Measurements from ENCODE around the gene BRICD5.

BRICD5 gene

DNA sequence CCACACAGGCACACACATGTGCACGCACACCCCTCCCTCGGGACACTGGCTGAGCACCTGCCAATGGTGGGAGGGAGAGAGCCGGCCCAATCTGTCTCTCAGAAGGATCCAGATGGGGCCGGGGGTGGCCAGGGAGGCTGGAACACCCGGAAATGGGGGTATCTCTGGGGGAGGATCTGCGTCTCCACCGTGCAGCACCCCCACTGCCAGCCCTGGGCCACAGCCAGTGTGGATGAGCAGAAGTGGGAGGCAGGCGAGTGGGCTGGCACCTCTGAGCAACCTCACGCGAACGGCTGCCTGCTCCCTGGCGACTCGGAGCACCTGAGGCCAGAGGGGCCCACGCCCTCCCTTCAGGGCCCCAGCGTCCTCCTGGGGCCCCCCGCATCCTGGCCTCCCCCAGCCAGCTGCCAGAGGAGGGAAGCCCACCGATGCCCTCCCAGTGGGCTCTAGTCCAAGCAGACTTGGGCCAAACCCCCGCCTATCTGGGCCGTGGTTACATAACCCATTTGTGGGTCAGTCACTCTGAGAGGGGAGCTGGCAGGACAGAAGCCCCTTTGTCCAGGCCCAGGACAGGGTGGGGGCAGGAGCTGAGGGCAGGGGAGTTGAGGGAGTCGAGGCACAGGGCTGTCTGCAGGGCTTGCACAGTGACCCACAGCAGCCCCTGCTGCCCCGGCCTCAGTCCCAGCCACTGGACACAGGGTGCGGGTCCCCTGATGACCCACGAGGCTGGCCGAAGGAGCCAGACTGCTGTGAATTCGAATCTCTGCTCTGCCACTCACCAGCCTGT is 19.8 kb downstream of the BRICD5 start:
- TF ChIP-seq, protein P1, sequence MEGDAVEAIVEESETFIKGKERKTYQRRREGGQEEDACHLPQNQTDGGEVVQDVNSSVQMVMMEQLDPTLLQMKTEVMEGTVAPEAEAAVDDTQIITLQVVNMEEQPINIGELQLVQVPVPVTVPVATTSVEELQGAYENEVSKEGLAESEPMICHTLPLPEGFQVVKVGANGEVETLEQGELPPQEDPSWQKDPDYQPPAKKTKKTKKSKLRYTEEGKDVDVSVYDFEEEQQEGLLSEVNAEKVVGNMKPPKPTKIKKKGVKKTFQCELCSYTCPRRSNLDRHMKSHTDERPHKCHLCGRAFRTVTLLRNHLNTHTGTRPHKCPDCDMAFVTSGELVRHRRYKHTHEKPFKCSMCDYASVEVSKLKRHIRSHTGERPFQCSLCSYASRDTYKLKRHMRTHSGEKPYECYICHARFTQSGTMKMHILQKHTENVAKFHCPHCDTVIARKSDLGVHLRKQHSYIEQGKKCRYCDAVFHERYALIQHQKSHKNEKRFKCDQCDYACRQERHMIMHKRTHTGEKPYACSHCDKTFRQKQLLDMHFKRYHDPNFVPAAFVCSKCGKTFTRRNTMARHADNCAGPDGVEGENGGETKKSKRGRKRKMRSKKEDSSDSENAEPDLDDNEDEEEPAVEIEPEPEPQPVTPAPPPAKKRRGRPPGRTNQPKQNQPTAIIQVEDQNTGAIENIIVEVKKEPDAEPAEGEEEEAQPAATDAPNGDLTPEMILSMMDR (IDR thresholded peaks at IDR 0.05; ENCODE audit: low read depth, low read length), result no peak
- no peak overlapping the region for H3K4me3 ChIP-seq (ENCODE audit: low read depth, low read length)

DNA sequence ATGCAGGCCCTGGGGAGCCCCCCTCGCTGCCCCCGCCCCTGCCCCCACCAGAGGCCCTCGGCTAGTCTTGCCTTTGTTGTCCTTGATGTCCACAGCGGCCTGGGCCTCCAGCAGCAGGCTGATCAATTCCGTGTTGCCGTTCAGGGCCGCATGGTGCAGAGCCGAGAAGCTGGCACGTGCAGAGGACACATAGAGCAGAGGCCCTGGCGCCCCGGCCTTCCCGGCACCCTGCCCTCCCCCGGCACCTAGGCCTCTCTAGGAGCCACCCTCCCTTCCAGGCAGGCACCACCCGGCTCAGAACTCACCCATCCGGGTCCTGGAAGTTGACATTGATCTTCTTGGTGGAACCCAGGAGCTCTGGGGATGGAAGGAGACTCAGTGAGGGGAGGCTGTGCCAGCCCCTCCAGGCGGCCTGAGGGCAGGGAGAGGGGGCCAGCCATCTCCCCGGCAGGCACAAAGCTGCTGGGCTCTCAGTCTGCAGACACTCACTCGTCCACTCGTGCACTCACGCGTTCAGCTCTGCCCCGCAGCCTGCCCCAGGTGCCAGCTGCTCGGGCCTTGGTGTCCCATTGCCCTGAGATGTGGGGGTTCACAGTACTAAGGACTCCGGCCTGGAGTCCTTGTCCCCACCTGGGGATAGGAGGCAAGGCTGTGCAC is 20.5 kb downstream of the BRICD5 start:
- no peak overlapping the region for H3K4me3 ChIP-seq (ENCODE audit: low read depth, low read length)
- TF ChIP-seq, protein P1 (IDR thresholded peaks at IDR 0.05; ENCODE audit: low read depth, low read length), result no peak

DNA sequence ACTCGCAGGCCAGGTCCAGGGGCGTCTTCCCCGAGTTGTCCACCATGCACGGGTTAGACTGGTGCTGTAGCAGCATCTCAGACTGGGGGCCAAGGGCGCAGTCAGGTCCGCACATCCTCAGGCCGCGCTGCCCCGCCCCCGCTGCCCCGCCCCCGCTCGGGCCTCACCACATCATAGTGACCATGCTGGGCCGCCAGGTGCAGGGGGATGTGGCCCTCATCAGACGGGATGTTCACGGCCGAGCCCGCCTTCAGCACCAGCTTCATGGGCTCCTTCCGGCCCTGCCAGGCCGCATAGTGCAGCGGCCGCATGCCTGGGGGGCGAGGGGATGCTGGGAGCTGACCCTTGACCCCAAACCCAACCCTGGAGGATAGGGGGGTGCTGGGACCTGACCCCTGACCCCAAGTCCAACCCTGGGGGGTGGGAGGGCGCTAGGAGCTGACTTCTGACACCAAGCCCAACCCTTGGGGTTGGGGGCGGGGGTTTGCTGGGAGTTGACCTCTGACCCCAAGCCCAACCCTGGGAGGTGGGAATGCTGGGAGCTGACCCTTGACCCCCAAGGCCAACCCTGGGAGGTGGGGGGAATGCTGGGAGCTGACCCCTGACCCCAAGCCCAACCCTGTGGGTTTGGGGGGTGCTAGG is 21.3 kb downstream of the BRICD5 start:
- TF ChIP-seq, protein P1 (IDR thresholded peaks at IDR 0.05; ENCODE audit: low read depth, low read length), result no peak

DNA sequence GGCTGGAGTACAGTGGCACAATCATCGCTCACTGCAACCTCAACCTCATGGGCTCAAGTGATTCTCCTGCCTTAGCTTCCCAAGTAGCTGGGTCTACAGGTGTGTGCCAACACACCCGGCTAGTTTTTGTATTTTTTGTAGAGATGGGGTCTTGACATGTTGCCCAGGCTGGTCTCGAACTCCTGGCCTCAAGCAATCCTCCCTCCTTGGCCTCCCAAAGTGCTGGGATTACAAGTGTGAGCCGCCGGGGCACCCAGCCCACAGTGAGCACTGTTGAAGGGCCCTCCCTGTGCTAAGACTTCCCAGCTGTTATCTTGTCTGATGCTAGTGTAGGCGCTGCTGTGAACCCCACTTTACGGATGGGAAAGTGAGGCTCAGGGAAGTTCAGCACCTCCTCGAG is 22.3 kb downstream of the BRICD5 start:
- TF ChIP-seq, protein P1 (IDR thresholded peaks at IDR 0.05; ENCODE audit: low read depth, low read length), result no peak
- H3K4me3 ChIP-seq (ENCODE audit: low read depth, low read length), result no peak overlapping the region

More for the DNA sequence above, 21.3 kb downstream of the BRICD5 start:
- H3K4me3 ChIP-seq (ENCODE audit: low read depth, low read length), result no peak overlapping the region

DNA sequence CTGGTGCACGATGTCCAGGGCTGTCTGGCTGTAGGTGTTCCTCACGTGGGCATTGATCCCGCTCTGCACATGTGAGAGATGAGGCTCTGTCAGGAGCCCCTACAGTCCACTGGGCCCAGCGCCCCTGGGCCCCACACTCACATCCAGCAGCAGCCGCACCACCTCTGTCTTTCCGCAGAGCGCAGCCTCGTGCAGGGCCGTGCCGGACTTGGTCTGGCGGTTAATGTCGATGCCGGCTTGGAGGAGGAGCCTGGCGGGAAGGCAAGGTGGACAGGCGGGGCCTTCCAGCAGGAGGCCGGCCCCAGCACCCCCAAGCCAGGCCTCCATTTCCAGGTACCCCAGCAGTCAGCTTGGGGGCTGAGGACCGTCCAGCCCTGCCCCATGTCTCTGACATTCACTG is 23.5 kb downstream of the BRICD5 start:
- no peak overlapping the region for H3K4me3 ChIP-seq (ENCODE audit: low read depth, low read length)

DNA sequence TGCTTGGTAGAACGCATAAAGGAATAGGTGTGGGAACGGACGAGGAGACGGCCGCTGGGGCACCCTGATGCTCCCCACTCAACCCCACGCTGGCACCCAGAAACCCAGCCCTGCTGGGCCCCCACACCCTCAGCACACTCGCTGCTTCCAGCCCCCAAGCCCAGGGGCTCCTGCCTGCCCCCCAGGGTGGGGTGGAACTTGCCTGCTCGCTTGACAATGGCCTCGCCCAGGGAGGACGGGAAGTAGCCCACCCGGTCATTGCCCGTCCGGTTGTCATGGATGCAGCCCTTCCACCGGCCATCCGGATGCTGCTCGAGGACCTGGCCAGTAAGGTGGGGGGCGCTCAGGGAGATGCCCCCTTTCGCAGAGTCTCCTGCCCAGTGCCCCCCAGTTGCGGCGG is 24.2 kb downstream of the BRICD5 start:
- TF ChIP-seq, protein P1 (IDR thresholded peaks at IDR 0.05; ENCODE audit: low read depth, low read length), result no peak
- no peak overlapping the region for H3K4me3 ChIP-seq (ENCODE audit: low read depth, low read length)

More for the DNA sequence above, 23.5 kb downstream of the BRICD5 start:
- TF ChIP-seq, protein P1 (IDR thresholded peaks at IDR 0.05; ENCODE audit: low read depth, low read length), result no peak

DNA sequence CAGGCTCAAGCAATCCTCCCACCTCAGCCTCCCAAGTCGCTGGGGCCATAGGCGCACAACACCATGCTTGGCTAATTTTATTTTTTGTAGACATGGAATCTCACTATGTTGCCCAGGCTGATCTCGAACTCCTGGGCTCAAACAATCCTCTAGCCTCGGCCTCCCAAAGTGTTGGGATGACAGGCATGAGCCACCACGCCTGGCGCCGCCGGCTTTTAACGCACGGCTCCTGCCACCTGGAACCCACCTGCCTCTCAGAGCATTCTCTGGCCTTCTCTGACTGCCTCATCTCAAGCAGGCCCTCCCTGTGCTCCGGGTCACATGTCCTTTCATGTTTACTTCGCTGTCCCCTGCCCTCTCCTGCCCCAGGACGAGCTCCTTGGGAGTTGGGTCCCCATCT is 24.6 kb downstream of the BRICD5 start:
- H3K4me3 ChIP-seq (ENCODE audit: low read depth, low read length), result no peak overlapping the region
- TF ChIP-seq, protein P1 (IDR thresholded peaks at IDR 0.05; ENCODE audit: low read depth, low read length), result no peak

Data from WI38 (cell line).